Measurements from ENCODE around the gene KCNK2. TPM values are rescaled to one million over a fixed set of nuclear protein-coding genes. Genes with fewer than 3 reads are reported as not detected.
A peak's percentile ranks its signal among the peaks of the same experiment; 100 is the strongest.

Gene KCNK2
- total RNA-seq, 2 experiments from 2014 or later: not detected

GRCh38 chr1:215137985-215138384, 55.4 kb downstream of the KCNK2 start:
- H3K27ac ChIP-seq (ENCODE audit: low read depth in 1 of 2, low read length in 2 of 2): no peak overlapping the region
- no peaks in the 10 kb centered on the region for H3K36me3 ChIP-seq (ENCODE audit: insufficient read depth, low read length)
- Mint-ChIP-seq H3K4me3 (no peak overlapping the region), H3K4me1 (ENCODE audit: low read depth) (no peaks in the 10 kb centered on the region), H3K27me3 (peaks cover 7% of the 10 kb centered on the region), H3K27ac (no peak overlapping the region), H3K36me3 (ENCODE audit: low read depth) (no peaks in the 10 kb centered on the region), H3K9me3 (no peaks in the 10 kb centered on the region)
- DNase-seq (no peak), ATAC-seq (ENCODE audit: poor library complexity) (no peak)
- TF ChIP-seq CTCF (IDR thresholded peaks at IDR 0.05): no peak
- H3K4me3 ChIP-seq (ENCODE audit: low read length): no peak overlapping the region
- POLR2A ChIA-PET: no interaction called here
- CTCF ChIA-PET: no interaction called here
- intact Hi-C loops (cut with DNase I, micrococcal nuclease): no loop called here
- H3K27me3 ChIP-seq (ENCODE audit: control insufficient read depth in 1 of 2, insufficient read depth in 2 of 2, low read length in 2 of 2): no peaks in the 10 kb centered on the region
- no peaks in the 10 kb centered on the region for H3K9me3 ChIP-seq (ENCODE audit: control insufficient read depth in 1 of 2, insufficient read depth in 1 of 2, low read length in 2 of 2)
- no peaks in the 10 kb centered on the region for H3K4me1 ChIP-seq (ENCODE audit: insufficient read depth, low read length)

GRCh38 chr1:215140135-215140534, 57.6 kb downstream of the KCNK2 start:
- Mint-ChIP-seq H3K27ac (no peak overlapping the region), H3K4me3 (no peak overlapping the region), H3K9me3 (no peaks in the 10 kb centered on the region), H3K27me3 (peaks cover 7% of the 10 kb centered on the region), H3K36me3 (ENCODE audit: low read depth) (no peaks in the 10 kb centered on the region), H3K4me1 (ENCODE audit: low read depth) (no peaks in the 10 kb centered on the region)
- TF ChIP-seq CTCF (IDR thresholded peaks at IDR 0.05): no peak
- Histone ChIP-seq H3K4me1 (ENCODE audit: insufficient read depth, low read length) (no peaks in the 10 kb centered on the region), H3K27me3 (ENCODE audit: control insufficient read depth in 1 of 2, insufficient read depth in 2 of 2, low read length in 2 of 2) (no peaks in the 10 kb centered on the region), H3K36me3 (ENCODE audit: insufficient read depth, low read length) (no peaks in the 10 kb centered on the region), H3K27ac (ENCODE audit: low read depth in 1 of 2, low read length in 2 of 2) (no peak overlapping the region), H3K4me3 (ENCODE audit: low read length) (no peak overlapping the region), H3K9me3 (ENCODE audit: control insufficient read depth in 1 of 2, insufficient read depth in 1 of 2, low read length in 2 of 2) (no peaks in the 10 kb centered on the region)
- intact Hi-C loops (cut with DNase I, micrococcal nuclease): loop anchor here in 1 of 2 experiments (5.0 kb wide), 2 partner anchors 37 to 513 kb away; no protein-coding TSS in a partner anchor
- ChIA-PET POLR2A (no interaction called here), CTCF (no interaction called here)
- ATAC-seq (ENCODE audit: poor library complexity): no peak
- peak in 1 of 14 experiments; percentile 1 for DNase-seq

- Mint-ChIP-seq H3K4me1 (ENCODE audit: low read depth) (peaks cover 2% of the 10 kb centered on the region), H3K36me3 (ENCODE audit: low read depth) (no peaks in the 10 kb centered on the region), H3K9me3 (no peaks in the 10 kb centered on the region), H3K27me3 (peaks cover 7% of the 10 kb centered on the region), H3K27ac (no peak overlapping the region), H3K4me3 (no peak overlapping the region)
- DNase-seq (no peak), ATAC-seq (ENCODE audit: poor library complexity) (no peak)
- Histone ChIP-seq H3K4me3 (ENCODE audit: low read length) (no peak overlapping the region), H3K4me1 (ENCODE audit: insufficient read depth, low read length) (no peaks in the 10 kb centered on the region), H3K27ac (ENCODE audit: low read depth in 1 of 2, low read length in 2 of 2) (no peak overlapping the region), H3K27me3 (ENCODE audit: control insufficient read depth in 1 of 2, insufficient read depth in 2 of 2, low read length in 2 of 2) (no peaks in the 10 kb centered on the region), H3K9me3 (ENCODE audit: control insufficient read depth in 1 of 2, insufficient read depth in 1 of 2, low read length in 2 of 2) (no peaks in the 10 kb centered on the region), H3K36me3 (ENCODE audit: insufficient read depth, low read length) (no peaks in the 10 kb centered on the region)
- ChIA-PET POLR2A (no interaction called here), CTCF (no interaction called here)
- intact Hi-C loops (cut with DNase I, micrococcal nuclease): loop anchor here in 1 of 2 experiments (5.0 kb wide), 2 partner anchors 36 to 514 kb away; no protein-coding TSS in a partner anchor
- TF ChIP-seq CTCF (IDR thresholded peaks at IDR 0.05): no peak
Measured at GRCh38 chr1:215141460-215141859, 58.9 kb downstream of the KCNK2 start.
